HG03432 (cell line): ENCODE measurements around the gene PTPRN2.
"Not testable (repeated sequence)": the region's sequence is repeated elsewhere in the genome, so short reads cannot be mapped to it uniquely, and the experiment has no call there.

ENCODE experiments used
- ATAC-seq: cut with Tn5 transposase; IDR thresholded peaks from one replicate; pipeline ENCODE4 v1.9.1; 2021; ENCODE audit warnings: mild to moderate bottlenecking, moderate library complexity; ENCODE audit not compliant: unreplicated experiment

The PTPRN2 gene

GRCh38 chr7:158472596-158472995, 115.0 kb downstream of the PTPRN2 start:
- no peak for ATAC-seq

GRCh38 chr7:158471716-158472115, 115.9 kb downstream of the PTPRN2 start:
- ATAC-seq: no peak

DNA sequence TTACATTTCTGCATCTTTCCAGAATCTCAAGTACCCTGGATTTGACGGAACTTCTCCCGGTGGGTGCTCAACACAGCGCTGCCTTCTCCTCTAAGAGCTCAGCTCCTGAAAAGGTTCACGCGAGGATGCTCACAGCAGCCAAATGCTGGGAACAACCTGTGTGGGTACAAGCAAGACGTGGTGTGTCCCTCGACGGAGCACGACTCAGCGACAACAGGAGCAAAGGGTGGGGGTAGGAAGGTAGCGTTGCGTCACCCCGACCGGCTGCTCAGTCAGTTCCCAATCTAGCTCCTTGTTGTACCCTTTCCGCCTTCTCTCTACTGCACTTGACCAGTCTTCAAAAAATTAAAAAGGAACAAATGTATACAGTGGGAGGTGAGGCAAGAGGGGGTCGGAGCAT, 117.3 kb downstream of the PTPRN2 start:
- no peak for ATAC-seq

- ATAC-seq: no peak
Measured at GRCh38 chr7:158469396-158470051, 118.1 kb downstream of the PTPRN2 start.

DNA sequence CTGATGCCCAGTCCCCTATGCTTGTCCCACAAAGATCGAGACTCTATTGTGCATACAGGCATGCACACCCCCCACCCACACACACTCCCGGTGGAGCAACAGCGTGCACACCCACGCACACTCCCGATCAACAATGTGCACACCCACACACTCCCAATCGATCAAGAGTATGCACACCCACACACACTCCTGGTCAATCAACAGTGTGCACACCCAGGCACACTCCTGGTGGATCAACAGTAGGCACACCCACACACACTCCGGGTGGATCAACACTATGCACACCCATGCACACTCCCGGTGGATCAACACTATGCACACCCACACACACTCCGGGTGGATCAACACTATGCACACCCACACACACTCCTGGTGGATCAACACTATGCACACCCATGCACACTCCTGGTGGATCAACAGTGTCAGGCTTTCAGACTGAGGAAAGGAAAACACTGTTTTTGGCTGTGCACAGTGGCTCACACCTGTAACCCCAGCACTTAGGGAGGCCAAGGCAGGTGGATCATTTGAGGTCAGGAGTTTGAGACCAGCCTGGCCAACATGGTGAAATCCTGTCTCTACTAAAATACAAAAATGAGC, 118.8 kb downstream of the PTPRN2 start:
- no peak for ATAC-seq

- ATAC-seq: no peak
Measured at GRCh38 chr7:158468181-158468580, 119.4 kb downstream of the PTPRN2 start.

GRCh38 chr7:158467562-158467961, 120.1 kb downstream of the PTPRN2 start:
- no peak for ATAC-seq

DNA sequence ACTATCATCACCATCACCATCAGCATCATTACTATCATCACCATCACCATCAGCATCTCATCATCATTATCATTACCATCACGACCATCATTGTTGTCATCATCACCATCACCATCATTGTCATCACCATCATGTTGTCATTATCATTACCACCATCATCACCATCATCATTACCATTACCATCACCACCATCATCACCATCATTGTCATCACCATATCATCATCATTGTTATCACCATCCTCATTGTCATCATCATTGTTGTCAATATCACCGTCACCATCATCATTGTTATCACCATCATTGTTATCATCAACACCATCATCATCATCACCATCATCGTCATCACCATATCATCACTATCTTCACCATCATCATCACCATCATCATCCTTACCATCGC, 124.3 kb downstream of the PTPRN2 start:
- no peak for ATAC-seq

DNA sequence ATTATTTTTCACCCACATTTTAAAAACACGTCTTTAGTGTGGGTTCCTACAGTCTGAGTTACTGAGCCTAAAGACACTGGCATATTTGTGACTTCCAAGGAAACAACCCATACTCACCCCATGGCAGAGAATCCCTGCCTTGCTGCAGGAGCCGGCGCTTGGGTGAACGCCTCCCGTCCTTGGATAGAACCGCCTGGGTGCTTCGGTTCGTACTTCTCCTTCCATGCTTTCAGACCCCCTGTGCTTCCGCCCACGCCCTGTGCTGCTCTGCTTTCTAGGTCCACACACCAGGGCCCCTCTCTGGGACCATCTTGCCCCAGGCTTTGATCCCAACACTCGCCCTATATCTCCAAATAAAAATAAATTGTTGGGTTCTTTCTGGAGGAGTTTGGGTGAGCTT, 125.8 kb downstream of the PTPRN2 start:
- no peak for ATAC-seq

- no peak for ATAC-seq
Measured at GRCh38 chr7:158460665-158461064, 127.0 kb downstream of the PTPRN2 start.

GRCh38 chr7:158458716-158459282, 128.8 kb downstream of the PTPRN2 start:
- no peak for ATAC-seq

DNA sequence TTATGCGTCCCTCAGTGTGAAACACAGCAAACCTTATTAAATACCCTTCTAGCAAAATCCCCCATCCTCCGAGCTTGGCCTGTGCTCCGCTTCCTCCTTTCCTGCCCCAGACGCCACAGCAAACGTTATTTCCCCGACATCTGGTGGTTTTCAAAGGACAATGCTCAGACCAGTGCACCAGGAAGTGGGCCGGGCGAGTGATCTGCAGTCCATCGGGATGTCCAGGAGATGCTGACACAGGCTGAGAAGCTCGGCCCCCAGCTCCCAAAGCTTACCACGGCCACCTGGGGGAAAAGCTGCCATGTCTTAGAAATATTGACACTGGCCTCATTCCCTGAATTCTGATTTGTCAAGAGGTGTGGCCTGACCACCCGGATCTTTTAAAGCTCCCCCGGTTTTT, 129.5 kb downstream of the PTPRN2 start:
- no peak for ATAC-seq

- not testable (repeated sequence) for ATAC-seq
Measured at GRCh38 chr7:158457586-158457985, 130.0 kb downstream of the PTPRN2 start.

GRCh38 chr7:158454631-158455030, 133.0 kb downstream of the PTPRN2 start:
- no peak for ATAC-seq

- no peak for ATAC-seq
Measured at GRCh38 chr7:158453663-158454062, 134.0 kb downstream of the PTPRN2 start.

GRCh38 chr7:158452331-158452730, 135.3 kb downstream of the PTPRN2 start:
- ATAC-seq: no peak

DNA sequence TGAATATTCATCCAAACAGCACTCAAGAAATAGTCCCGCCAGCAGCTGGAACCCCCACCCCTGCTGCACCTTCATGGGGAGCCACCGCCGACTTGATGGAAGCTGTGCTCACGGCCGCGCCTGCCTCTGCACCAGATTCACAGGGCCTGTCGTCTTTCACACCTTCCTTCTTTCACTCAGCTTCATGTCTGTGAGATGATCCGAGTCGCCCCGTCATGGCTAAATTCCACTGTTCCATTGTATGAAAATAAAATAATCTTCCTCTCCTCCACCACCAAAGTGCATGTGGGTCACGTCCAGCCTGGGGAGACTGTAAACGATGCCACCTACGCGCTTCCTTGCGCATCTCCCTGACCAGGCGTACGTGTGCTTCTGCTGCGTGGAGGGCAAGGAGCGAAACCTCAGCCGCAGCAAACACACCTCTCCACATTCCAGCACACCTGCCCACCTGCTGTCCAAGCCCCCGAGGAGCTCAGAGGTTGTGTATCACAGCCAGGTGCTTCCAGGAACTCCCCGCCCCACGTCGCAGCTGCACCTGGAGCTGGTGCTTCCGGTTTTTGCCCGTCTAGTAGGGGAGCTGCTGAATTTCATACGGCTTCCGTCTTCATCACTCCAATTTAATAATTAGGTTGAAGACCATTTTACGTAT, 137.0 kb downstream of the PTPRN2 start:
- ATAC-seq: no peak

DNA sequence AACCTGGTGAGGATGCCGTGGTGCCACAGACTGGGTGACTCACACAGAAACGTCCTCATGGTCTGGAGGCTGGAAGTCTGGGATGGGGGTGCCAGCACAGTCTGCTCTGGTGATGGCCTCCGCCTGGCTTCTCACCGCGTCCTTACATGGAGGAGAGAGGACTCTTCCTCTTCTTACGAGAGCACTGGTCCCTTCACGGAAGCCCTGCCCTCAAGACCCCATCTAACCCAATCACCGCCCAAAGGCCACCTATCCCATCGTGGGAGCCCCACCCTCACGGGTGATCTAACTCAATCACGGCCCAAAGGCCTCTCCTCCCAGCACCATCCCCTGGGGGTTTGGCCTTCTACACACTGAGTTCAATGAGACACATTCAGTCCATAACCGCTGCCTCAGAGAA, 137.7 kb downstream of the PTPRN2 start:
- ATAC-seq: no peak

- no peak for ATAC-seq
Measured at GRCh38 chr7:158449266-158449665, 138.4 kb downstream of the PTPRN2 start.

GRCh38 chr7:158448430-158449100, 139.1 kb downstream of the PTPRN2 start:
- no peak for ATAC-seq

- ATAC-seq: no peak
Measured at GRCh38 chr7:158447506-158448171, 140.0 kb downstream of the PTPRN2 start.
